A549 (cell line): ENCODE measurements around the gene IQSEC3. TPM values are rescaled to one million over a fixed set of nuclear protein-coding genes. Genes with fewer than 3 reads are reported as not detected.

Experiments used
- ATAC-seq, 2 experiments: fragments of 200-7000 bp in 1 of 2; fragments of >200 bp in 1 of 2; cut with Nextera tagmentation in 1 of 2; cut with Tn5 transposase in 1 of 2; 3 replicates each; pipeline versions ENCODE4 v1.8.0 to v1.9.1; 2018 to 2020; ENCODE audit warnings: mild to moderate bottlenecking in 1 of 2, moderate library complexity in 1 of 2
- CTCF ChIA-PET: fragments of 300-600 bp; sonication (Branson Sonifier 250); formaldehyde crosslinking; extraction: SDS; loops from one replicate; lab custom pipeline; 2021; ENCODE audit warnings: antibody characterized with exemption, inconsistent platforms; lab: Yijun Ruan, JAX
- POLR2A ChIA-PET: fragments of 350-600 bp; formaldehyde crosslinking; extraction: SDS; loops from one replicate; lab custom pipeline; 2021; ENCODE audit warnings: antibody characterized with exemption, inconsistent platforms; lab: Yijun Ruan, JAX
- DNase-seq, 2 experiments: peaks; one replicate each; pipeline versions ENCODE4 v3.0.0 to v3.0.0-alpha.2; 2011 to 2016; ENCODE audit warnings: low read depth in 1 of 2, low spot score in 1 of 2
- FAIRE-seq: peaks from 2 replicates; lab custom pipeline; 2011; peaks lifted over from hg19 to GRCh38; lab: Jason Lieb, UNC
- H3K27ac ChIP-seq, 2 experiments: fragments of >200 bp; sonication (Bioruptor Twin); formaldehyde crosslinking; 3 replicates each; pipeline ENCODE4 v1.5.1; 2016 to 2017
- H3K4me1 ChIP-seq: fragments of >200 bp; sonication (Bioruptor Twin); formaldehyde crosslinking; 3 replicates; pipeline ENCODE4 v1.6.1; 2016
- H3K4me2 ChIP-seq: fragments of >200 bp; sonication (Bioruptor Twin); formaldehyde crosslinking; 3 replicates; pipeline ENCODE4 v1.6.1; 2016
- H3K4me3 ChIP-seq: fragments of >200 bp; sonication (Bioruptor Twin); formaldehyde crosslinking; 3 replicates; pipeline ENCODE4 v1.5.1; 2016
- H3K9me3 ChIP-seq: fragments of >200 bp; sonication (Bioruptor Twin); formaldehyde crosslinking; 3 replicates; pipeline ENCODE4 v1.6.1; 2016
- BHLHE40 ChIP-seq: IDR thresholded peaks from 2 replicates; pipeline ENCODE4 v1.6.1; 2012; ENCODE audit warnings: low read depth, low read length, inconsistent platforms
- CBX8 ChIP-seq: fragments of 200-600 bp; sonication (generic); IDR thresholded peaks from 2 replicates; pipeline ENCODE4 v1.6.1; 2016
- CEBPB ChIP-seq, 2 experiments: fragments of >200 bp in 1 of 2; sonication (Bioruptor Twin) in 1 of 2; formaldehyde crosslinking in 1 of 2; IDR thresholded peaks; 2 replicates each; pipeline ENCODE4 v1.6.1; 2012 to 2016
- CHD2 ChIP-seq: fragments of 150-350 bp; IDR thresholded peaks from 2 replicates; pipeline ENCODE4 v1.6.1; 2014; ENCODE audit warnings: low read length; ENCODE audit not compliant: partially characterized antibody
- EHMT2 ChIP-seq: fragments of 200-600 bp; sonication (generic); IDR thresholded peaks from 2 replicates; pipeline ENCODE4 v1.6.1; 2016; ENCODE audit warnings: antibody characterized with exemption, low read depth, mild to moderate bottlenecking, moderate library complexity
- EP300 ChIP-seq, 2 experiments: fragments of >200 bp; sonication (Bioruptor Twin); formaldehyde crosslinking; IDR thresholded peaks; 2 replicates in 1 of 2; 3 replicates in 1 of 2; pipeline ENCODE4 v1.6.1; 2016 to 2017
- ESRRA ChIP-seq: fragments of 150-350 bp; IDR thresholded peaks from 2 replicates; pipeline ENCODE4 v1.6.1; 2014; ENCODE audit warnings: mild to moderate bottlenecking, low read length, borderline replicate concordance
- GATA3 ChIP-seq: IDR thresholded peaks from 2 replicates; pipeline ENCODE4 v1.6.1; 2012; ENCODE audit warnings: borderline replicate concordance
- HDAC2 ChIP-seq: fragments of 200-600 bp; sonication (generic); IDR thresholded peaks from 2 replicates; pipeline ENCODE4 v1.6.1; 2016
- HOXB5 ChIP-seq: fragments of 250-450 bp; sonication (Bioruptor Pico); IDR thresholded peaks from 2 replicates; pipeline ENCODE4 v1.5.0; 2020; ENCODE audit warnings: mild to moderate bottlenecking, moderate library complexity
- JUN ChIP-seq, 2 experiments: fragments of >200 bp; sonication (Bioruptor Twin); formaldehyde crosslinking; IDR thresholded peaks; 2 replicates in 1 of 2; 3 replicates in 1 of 2; pipeline ENCODE4 v1.6.1; 2016 to 2017
- KDM1A ChIP-seq: fragments of 200-600 bp; sonication (generic); IDR thresholded peaks from 2 replicates; pipeline ENCODE4 v1.6.1; 2016; ENCODE audit warnings: low read depth, mild to moderate bottlenecking
- MAFK ChIP-seq: fragments of 450-650 bp; IDR thresholded peaks from 2 replicates; pipeline ENCODE4 v1.6.1; 2014; ENCODE audit not compliant: partially characterized antibody
- MYC ChIP-seq: IDR thresholded peaks from 2 replicates; pipeline ENCODE4 v1.6.1; 2012; ENCODE audit warnings: mild to moderate bottlenecking, inconsistent platforms, low read length, improper control_type of control experiment, borderline replicate concordance
- NFE2L2 ChIP-seq: fragments of 150-350 bp; conservative IDR thresholded peaks from 2 replicates; pipeline ENCODE4 v1.6.1; 2014; ENCODE audit warnings: low read length
- NPAS2 ChIP-seq: fragments of 250-450 bp; sonication (Bioruptor Pico); IDR thresholded peaks from 2 replicates; pipeline ENCODE4 v1.8.0; 2022; ENCODE audit warnings: mild to moderate bottlenecking, moderate library complexity, borderline replicate concordance
- POLR2A ChIP-seq: IDR thresholded peaks from 2 replicates; pipeline ENCODE4 v1.6.1; 2012; ENCODE audit warnings: mild to moderate bottlenecking, low read length
- RAD21 ChIP-seq, 2 experiments: fragments of >200 bp in 1 of 2; sonication (Bioruptor Twin) in 1 of 2; formaldehyde crosslinking in 1 of 2; IDR thresholded peaks in 1 of 2; conservative IDR thresholded peaks in 1 of 2; 2 replicates in 1 of 2; 3 replicates in 1 of 2; pipeline ENCODE4 v1.6.1; 2012 to 2018; ENCODE audit warnings: inconsistent platforms in 1 of 2
- RNF2 ChIP-seq: fragments of 200-600 bp; sonication (generic); IDR thresholded peaks from 2 replicates; pipeline ENCODE4 v1.6.1; 2016; ENCODE audit warnings: low read depth, mild to moderate bottlenecking, antibody characterized with exemption, moderate library complexity, borderline replicate concordance
- SMC3 ChIP-seq: fragments of >200 bp; sonication (Bioruptor Twin); formaldehyde crosslinking; IDR thresholded peaks from 3 replicates; pipeline ENCODE4 v1.6.1; 2018; ENCODE audit warnings: inconsistent platforms
- SREBF2 ChIP-seq: fragments of 450-650 bp; IDR thresholded peaks from 2 replicates; pipeline ENCODE4 v1.6.1; 2014; ENCODE audit warnings: mild to moderate bottlenecking, moderate library complexity
- USF2 ChIP-seq: fragments of 450-650 bp; IDR thresholded peaks from 2 replicates; pipeline ENCODE4 v1.6.1; 2014; ENCODE audit warnings: antibody characterized with exemption
- ZC3H11A ChIP-seq: fragments of 450-650 bp; IDR thresholded peaks from 2 replicates; pipeline ENCODE4 v1.6.1; 2014; ENCODE audit warnings: antibody characterized with exemption, mild to moderate bottlenecking
- ZFP36 ChIP-seq: fragments of 450-650 bp; IDR thresholded peaks from 2 replicates; pipeline ENCODE4 v1.6.1; 2014; ENCODE audit warnings: borderline replicate concordance; ENCODE audit not compliant: partially characterized antibody
- ZNF302 ChIP-seq: fragments of 250-450 bp; sonication (Bioruptor Pico); IDR thresholded peaks from 2 replicates; pipeline ENCODE4 v1.9.0; 2021; ENCODE audit warnings: inconsistent platforms, mild to moderate bottlenecking, moderate library complexity
- WGBS: methylation state at CpG from one replicate; pipeline ENCODE4 v1.1.6; 2017; ENCODE audit errors: missing lambda C conversion rate; 5-methylcytosine and 5-hydroxymethylcytosine counted together
- polyA plus RNA-seq, 4 experiments: library from polyadenylated mRNA; depleted of rRNA in 3 of 4; stranded (reverse); fragments of >200 nt; fragmentation: RNase III in 1 of 4; extraction: RNeasy Plus Mini Kit Qiagen cat#74134 plus additional on column Dnase treatment in 1 of 4; gene quantifications; 2 replicates in 3 of 4; 3 replicates in 1 of 4; pipeline ENCODE4 v1.2.3, GENCODE V29; 2011 to 2017
- TF ChIP-seq, protein P1 (sequence below): IDR thresholded peaks from 2 replicates; pipeline ENCODE4 v1.6.1; 2012
- TF ChIP-seq, protein P2 (sequence below): fragments of 250-450 bp; sonication (Bioruptor Pico); IDR thresholded peaks from 2 replicates; pipeline ENCODE4 v1.5.0; 2021; ENCODE audit warnings: mild to moderate bottlenecking, moderate library complexity, borderline replicate concordance
- TF ChIP-seq, protein P3 (sequence below): fragments of >200 bp; sonication (Bioruptor Twin); formaldehyde crosslinking; IDR thresholded peaks from 3 replicates; pipeline ENCODE4 v1.5.1; 2016
- TF ChIP-seq, protein P4 (sequence below): fragments of >200 bp; sonication (Bioruptor Twin); formaldehyde crosslinking; IDR thresholded peaks from 2 replicates; pipeline ENCODE4 v1.6.1; 2016

IQSEC3 gene
- polyA plus RNA-seq, 2 of the 4 experiments (the other 2 are of a cell fraction), result not detected

GRCh38 chr12:174124-174523 lies 107.6 kb downstream of the IQSEC3 start:
- Histone ChIP-seq H3K27ac (no peak overlapping the region), H3K9me3 (no peaks in the 10 kb centered on the region), H3K4me2 (no peak overlapping the region), H3K4me3 (no peak overlapping the region), H3K4me1 (peaks cover 19% of the 10 kb centered on the region)
- ATAC-seq, result no peak
- ChIA-PET POLR2A (no interaction called here), CTCF (interaction anchor here (1.0 to 4.3 kb wide), 4 partner anchors 9 to 21 kb away, joined by 3 to 20 read pairs (median 10); no protein-coding TSS in a partner anchor)
- WGBS, result 82% methylated on average over 6 of the region's 6 CpGs
- no peak for TF ChIP-seq CEBPB (IDR thresholded peaks at IDR 0.05)
- TF ChIP-seq GATA3, result no peak
- TF ChIP-seq MAFK, result no peak
- TF ChIP-seq HDAC2, result no peak
- no peak for TF ChIP-seq SMC3
- TF ChIP-seq KDM1A, result no peak
- TF ChIP-seq CBX8, result no peak
- no peak for TF ChIP-seq HOXB5 (CRISPR knock-in tag)
- no peak for TF ChIP-seq ZC3H11A
- TF ChIP-seq ESRRA, result no peak
- TF ChIP-seq, protein P1, sequence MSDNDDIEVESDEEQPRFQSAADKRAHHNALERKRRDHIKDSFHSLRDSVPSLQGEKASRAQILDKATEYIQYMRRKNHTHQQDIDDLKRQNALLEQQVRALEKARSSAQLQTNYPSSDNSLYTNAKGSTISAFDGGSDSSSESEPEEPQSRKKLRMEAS, result no peak
- no peak for TF ChIP-seq NFE2L2
- TF ChIP-seq SREBF2, result no peak
- no peak for TF ChIP-seq POLR2A
- no peak for TF ChIP-seq NPAS2 (CRISPR knock-in tag)
- no peak for TF ChIP-seq ZNF302 (CRISPR knock-in tag)
- TF ChIP-seq MYC, result no peak
- no peak for TF ChIP-seq ZFP36
- DNase-seq, result no peak
- FAIRE-seq, result no peak

DNA sequence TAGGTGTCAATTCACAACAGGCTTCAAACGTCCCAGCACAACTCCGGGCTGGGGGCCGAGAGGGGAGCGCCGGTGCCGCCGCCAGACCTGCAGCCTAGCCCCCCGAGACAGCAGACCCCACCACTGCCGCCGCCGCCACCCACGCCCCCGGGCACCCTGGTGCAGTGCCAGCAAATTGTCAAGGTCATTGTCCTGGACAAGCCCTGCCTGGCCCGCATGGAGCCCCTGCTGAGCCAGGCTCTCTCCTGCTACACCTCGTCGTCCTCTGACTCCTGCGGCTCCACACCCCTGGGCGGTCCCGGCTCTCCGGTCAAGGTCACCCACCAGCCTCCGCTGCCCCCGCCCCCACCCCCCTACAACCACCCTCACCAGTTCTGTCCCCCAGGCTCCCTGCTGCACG lies 108.0 kb downstream of the IQSEC3 start:
- Histone ChIP-seq H3K4me1 (peaks cover 24% of the 10 kb centered on the region), H3K27ac (peak overlapping the region in 1 of 2 experiments; percentile 29; a peak in 1 of 6 replicates), H3K4me3 (no peak overlapping the region), H3K4me2 (no peak overlapping the region), H3K9me3 (no peaks in the 10 kb centered on the region)
- CTCF ChIA-PET, result interaction anchor here (1.0 to 4.2 kb wide), 4 partner anchors 9 to 21 kb away, joined by 3 to 20 read pairs (median 6); no protein-coding TSS in a partner anchor
- POLR2A ChIA-PET, result no interaction called here
- FAIRE-seq (no peak), DNase-seq (no peak), ATAC-seq (no peak)
- TF ChIP-seq, protein P2, sequence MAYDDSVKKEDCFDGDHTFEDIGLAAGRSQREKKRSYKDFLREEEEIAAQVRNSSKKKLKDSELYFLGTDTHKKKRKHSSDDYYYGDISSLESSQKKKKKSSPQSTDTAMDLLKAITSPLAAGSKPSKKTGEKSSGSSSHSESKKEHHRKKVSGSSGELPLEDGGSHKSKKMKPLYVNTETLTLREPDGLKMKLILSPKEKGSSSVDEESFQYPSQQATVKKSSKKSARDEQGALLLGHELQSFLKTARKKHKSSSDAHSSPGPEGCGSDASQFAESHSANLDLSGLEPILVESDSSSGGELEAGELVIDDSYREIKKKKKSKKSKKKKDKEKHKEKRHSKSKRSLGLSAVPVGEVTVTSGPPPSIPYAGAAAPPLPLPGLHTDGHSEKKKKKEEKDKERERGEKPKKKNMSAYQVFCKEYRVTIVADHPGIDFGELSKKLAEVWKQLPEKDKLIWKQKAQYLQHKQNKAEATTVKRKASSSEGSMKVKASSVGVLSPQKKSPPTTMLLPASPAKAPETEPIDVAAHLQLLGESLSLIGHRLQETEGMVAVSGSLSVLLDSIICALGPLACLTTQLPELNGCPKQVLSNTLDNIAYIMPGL (CRISPR knock-in tag), result no peak
- TF ChIP-seq EP300 (IDR thresholded peaks at IDR 0.05) (no peak), RAD21 (conservative IDR thresholded peaks at IDR 0.05 in 1 of 2, IDR thresholded peaks at IDR 0.05 in 1 of 2) (no peak), USF2 (no peak), GATA3 (no peak), EHMT2 (no peak), JUN (IDR thresholded peaks at IDR 0.05) (no peak), ZFP36 (no peak), CHD2 (no peak), BHLHE40 (no peak), CBX8 (no peak), RNF2 (no peak), NFE2L2 (no peak)
- TF ChIP-seq, protein P3, sequence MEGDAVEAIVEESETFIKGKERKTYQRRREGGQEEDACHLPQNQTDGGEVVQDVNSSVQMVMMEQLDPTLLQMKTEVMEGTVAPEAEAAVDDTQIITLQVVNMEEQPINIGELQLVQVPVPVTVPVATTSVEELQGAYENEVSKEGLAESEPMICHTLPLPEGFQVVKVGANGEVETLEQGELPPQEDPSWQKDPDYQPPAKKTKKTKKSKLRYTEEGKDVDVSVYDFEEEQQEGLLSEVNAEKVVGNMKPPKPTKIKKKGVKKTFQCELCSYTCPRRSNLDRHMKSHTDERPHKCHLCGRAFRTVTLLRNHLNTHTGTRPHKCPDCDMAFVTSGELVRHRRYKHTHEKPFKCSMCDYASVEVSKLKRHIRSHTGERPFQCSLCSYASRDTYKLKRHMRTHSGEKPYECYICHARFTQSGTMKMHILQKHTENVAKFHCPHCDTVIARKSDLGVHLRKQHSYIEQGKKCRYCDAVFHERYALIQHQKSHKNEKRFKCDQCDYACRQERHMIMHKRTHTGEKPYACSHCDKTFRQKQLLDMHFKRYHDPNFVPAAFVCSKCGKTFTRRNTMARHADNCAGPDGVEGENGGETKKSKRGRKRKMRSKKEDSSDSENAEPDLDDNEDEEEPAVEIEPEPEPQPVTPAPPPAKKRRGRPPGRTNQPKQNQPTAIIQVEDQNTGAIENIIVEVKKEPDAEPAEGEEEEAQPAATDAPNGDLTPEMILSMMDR, result no peak
- TF ChIP-seq, protein P4, sequence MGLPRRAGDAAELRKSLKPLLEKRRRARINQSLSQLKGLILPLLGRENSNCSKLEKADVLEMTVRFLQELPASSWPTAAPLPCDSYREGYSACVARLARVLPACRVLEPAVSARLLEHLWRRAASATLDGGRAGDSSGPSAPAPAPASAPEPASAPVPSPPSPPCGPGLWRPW, result no peak
- 53% methylated on average over 15 of the region's 23 CpGs for WGBS
